HL-60 (cell line): Measurements from ENCODE around the gene SPRR5.

ENCODE experiments used
- DNase-seq, 2 experiments: peaks; one replicate each; pipeline ENCODE4 v3.0.0-alpha.2; 2010 to 2020; ENCODE audit warnings: low read depth in 1 of 2, low spot score in 1 of 2
- H3K27ac ChIP-seq: fragments of 250-450 bp; sonication (Bioruptor Pico); replicated peaks from 2 replicates; pipeline ENCODE4 v1.5.1; 2020; ENCODE audit warnings: mild to moderate bottlenecking, moderate library complexity
- H3K27me3 ChIP-seq: fragments of 250-450 bp; sonication (Bioruptor Pico); 2 replicates; pipeline ENCODE4 v1.5.1; 2021; ENCODE audit warnings: mild to moderate bottlenecking, moderate library complexity; ENCODE audit not compliant: insufficient read depth, poor library complexity, severe bottlenecking
- H3K4me3 ChIP-seq: replicated peaks from 2 replicates; pipeline ENCODE4 v1.5.1; 2011; ENCODE audit warnings: mild to moderate bottlenecking, control low read depth, low read length; ENCODE audit not compliant: insufficient read depth
- GABPA ChIP-seq: IDR thresholded peaks from 2 replicates; pipeline ENCODE4 v1.6.1; 2012; ENCODE audit warnings: low read depth
- POLR2AphosphoS5 ChIP-seq: IDR thresholded peaks from 2 replicates; pipeline ENCODE4 v1.6.1; 2012; ENCODE audit warnings: low read depth
- REST ChIP-seq: IDR thresholded peaks from 2 replicates; pipeline ENCODE4 v1.6.1; 2012; ENCODE audit warnings: low read depth; ENCODE audit not compliant: insufficient replicate concordance
- SPI1 ChIP-seq: IDR thresholded peaks from 2 replicates; pipeline ENCODE4 v1.6.1; 2012; ENCODE audit warnings: low read depth, mild to moderate bottlenecking, borderline replicate concordance
- TF ChIP-seq, protein P1 (sequence below): IDR thresholded peaks from one replicate; pipeline ENCODE4 v1.5.1; 2011; ENCODE audit warnings: low read length, control low read depth, inconsistent platforms; ENCODE audit not compliant: insufficient read depth

Gene SPRR5

DNA sequence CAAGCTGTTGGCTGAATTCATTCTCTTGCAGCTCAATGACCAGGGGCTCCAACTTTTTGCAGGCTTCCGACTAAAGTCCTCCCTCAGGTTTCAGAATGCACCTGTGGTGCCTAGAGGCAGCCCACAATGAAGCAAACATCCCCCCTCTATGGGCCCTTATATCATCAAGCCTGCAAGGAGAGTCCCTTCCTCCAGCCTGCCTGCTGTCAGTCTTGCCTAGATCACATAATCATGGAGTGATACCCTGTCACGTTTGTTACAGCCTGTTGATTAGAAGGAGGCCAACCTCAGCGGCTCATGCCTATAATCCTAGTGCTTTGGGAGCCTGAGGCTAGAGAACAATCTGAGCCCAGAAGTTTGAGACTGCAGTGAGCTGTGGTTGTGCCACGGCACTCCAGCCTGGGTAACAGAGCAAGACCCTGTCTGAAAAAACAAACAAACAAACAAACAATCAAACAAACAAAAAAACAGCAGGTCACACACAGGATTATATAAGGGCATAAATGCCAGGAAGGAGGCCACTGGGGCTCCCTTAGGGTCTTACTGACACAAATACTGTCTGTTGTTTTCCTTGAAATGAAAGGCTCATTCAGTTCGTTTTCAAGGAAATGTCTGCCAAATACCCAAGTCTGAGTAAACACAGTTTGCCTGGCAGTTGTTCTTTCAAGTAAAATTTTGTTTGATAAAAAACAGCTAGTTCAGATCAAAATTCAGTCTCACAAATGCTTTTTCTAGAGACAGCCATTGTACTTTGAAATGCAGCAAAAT lies 49.8 kb downstream of the SPRR5 start:
- Histone ChIP-seq H3K27ac (no peak overlapping the region), H3K4me3 (no peak overlapping the region), H3K27me3 (no peaks in the 10 kb centered on the region)
- DNase-seq, result no peak
- TF ChIP-seq SPI1, result no peak
- TF ChIP-seq GABPA, result no peak
- TF ChIP-seq, protein P1, sequence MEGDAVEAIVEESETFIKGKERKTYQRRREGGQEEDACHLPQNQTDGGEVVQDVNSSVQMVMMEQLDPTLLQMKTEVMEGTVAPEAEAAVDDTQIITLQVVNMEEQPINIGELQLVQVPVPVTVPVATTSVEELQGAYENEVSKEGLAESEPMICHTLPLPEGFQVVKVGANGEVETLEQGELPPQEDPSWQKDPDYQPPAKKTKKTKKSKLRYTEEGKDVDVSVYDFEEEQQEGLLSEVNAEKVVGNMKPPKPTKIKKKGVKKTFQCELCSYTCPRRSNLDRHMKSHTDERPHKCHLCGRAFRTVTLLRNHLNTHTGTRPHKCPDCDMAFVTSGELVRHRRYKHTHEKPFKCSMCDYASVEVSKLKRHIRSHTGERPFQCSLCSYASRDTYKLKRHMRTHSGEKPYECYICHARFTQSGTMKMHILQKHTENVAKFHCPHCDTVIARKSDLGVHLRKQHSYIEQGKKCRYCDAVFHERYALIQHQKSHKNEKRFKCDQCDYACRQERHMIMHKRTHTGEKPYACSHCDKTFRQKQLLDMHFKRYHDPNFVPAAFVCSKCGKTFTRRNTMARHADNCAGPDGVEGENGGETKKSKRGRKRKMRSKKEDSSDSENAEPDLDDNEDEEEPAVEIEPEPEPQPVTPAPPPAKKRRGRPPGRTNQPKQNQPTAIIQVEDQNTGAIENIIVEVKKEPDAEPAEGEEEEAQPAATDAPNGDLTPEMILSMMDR, result no peak
- TF ChIP-seq REST, result no peak
- no peak for TF ChIP-seq POLR2AphosphoS5

- Histone ChIP-seq H3K27ac (no peak overlapping the region), H3K4me3 (no peak overlapping the region), H3K27me3 (no peaks in the 10 kb centered on the region)
- DNase-seq, result no peak
- TF ChIP-seq, protein P1, result no peak
Measured at GRCh38 chr1:152997901-152998300, 50.9 kb downstream of the SPRR5 start.

DNA sequence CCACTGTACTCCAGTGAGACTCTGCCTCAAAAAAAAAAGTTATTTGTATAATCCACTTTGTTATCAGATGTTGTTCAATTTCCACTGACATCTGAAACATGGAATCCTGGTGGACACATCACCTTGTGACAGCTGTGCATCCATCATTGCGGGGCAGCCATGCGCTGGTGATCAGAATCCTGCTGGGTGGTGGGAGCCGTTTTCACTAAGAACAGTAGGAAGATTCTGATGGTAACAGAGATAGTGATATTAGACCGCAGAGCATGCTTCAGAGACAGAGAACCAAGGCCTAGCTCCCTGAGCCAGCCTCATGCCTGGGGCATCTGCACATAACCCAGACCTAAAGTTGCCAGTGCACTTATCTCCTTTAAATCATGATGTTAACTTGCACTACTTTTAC lies 51.5 kb downstream of the SPRR5 start:
- DNase-seq, result no peak
- H3K27me3 ChIP-seq, result no peaks in the 10 kb centered on the region
- TF ChIP-seq GABPA (no peak), REST (no peak), SPI1 (no peak), POLR2AphosphoS5 (no peak)
- TF ChIP-seq, protein P1, result no peak
- no peak overlapping the region for H3K4me3 ChIP-seq
- H3K27ac ChIP-seq, result no peak overlapping the region
